Fibroblast of mammary gland (primary cell): ENCODE measurements around the gene TREML2.

Experiments used
- DNase-seq: peaks from one replicate; pipeline ENCODE4 v3.0.0-alpha.2; 2010; ENCODE audit warnings: low read depth
- H3K4me3 ChIP-seq: 2 replicates; pipeline ENCODE4 v1.5.1; 2011; ENCODE audit warnings: low read depth, mild to moderate bottlenecking, low read length, moderate library complexity; ENCODE audit not compliant: control insufficient read depth
- TF ChIP-seq, protein P1 (sequence below): conservative IDR thresholded peaks from 2 replicates; pipeline ENCODE4 v1.5.1; 2011; ENCODE audit warnings: low read depth, low read length, inconsistent platforms; ENCODE audit not compliant: control insufficient read depth, insufficient read depth

The TREML2 gene

DNA sequence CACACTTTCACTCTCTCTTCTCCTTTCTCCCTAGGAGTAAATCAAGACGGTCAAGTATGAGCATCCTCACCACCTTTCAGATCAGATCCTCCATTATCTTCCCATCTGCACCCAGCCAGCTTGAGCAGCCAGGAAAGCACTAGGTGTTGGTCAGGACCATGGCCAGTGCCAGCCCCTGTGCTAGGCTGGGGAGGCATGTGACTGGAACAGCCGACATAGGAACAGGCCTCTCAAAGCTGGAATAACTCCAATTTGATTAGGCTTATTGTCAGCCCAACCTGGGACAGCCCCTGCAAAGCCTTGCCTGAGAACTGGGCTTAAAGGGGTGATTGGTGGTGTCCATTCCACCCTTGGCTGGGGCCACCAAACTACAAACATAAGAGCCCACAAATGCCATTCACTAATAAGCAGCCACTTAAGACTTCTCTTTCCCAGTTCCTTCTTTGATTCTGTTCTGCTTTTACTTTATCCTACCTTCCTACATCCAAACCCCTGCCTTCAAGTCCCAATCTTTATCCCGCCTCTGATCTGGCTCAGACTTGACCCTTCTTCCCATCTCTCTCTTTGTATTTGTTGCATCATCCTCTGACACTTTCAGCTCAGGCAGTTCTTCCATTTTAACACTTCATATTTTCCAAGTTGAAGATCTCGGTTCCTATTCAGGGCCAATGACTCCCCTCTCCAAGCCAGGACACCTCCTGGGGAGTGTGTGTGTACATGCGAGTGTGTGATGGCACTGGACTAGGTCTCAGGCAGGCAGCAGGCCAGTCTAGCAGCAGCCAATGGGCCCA lies 33.6 kb downstream of the TREML2 start:
- TF ChIP-seq, protein P1, sequence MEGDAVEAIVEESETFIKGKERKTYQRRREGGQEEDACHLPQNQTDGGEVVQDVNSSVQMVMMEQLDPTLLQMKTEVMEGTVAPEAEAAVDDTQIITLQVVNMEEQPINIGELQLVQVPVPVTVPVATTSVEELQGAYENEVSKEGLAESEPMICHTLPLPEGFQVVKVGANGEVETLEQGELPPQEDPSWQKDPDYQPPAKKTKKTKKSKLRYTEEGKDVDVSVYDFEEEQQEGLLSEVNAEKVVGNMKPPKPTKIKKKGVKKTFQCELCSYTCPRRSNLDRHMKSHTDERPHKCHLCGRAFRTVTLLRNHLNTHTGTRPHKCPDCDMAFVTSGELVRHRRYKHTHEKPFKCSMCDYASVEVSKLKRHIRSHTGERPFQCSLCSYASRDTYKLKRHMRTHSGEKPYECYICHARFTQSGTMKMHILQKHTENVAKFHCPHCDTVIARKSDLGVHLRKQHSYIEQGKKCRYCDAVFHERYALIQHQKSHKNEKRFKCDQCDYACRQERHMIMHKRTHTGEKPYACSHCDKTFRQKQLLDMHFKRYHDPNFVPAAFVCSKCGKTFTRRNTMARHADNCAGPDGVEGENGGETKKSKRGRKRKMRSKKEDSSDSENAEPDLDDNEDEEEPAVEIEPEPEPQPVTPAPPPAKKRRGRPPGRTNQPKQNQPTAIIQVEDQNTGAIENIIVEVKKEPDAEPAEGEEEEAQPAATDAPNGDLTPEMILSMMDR = no peak
- peak; percentile 16 for DNase-seq
- H3K4me3 ChIP-seq = no peak overlapping the region

DNA sequence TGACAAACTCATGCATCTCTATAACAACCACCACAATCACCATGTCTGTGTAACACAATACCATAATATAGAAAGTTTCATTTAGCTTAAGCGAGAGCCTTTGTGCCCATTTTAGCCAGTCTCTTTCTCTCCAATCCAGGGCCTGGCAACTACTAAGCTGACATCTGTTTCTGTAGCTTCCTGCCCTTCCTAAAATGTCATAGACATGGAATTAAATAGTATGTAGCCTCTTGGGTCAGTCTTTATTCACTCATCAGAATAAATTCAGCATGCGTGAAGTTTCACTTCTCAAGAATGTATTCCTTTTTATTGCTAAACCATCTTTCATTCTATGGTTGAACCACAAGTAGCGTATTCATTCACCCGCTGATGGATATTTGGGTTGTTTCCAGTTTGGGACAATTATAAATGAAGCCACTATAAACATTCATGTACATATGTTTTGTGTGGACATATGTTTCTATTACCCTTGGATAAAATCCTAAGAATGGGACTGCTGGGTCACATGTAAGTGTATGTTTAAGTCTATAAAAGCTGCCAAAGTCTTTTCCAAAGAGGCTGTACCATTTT lies 36.3 kb downstream of the TREML2 start:
- no peak for DNase-seq
- TF ChIP-seq, protein P1 = no peak
- H3K4me3 ChIP-seq = no peak overlapping the region

- TF ChIP-seq, protein P1 = no peak
- no peak overlapping the region for H3K4me3 ChIP-seq
- no peak for DNase-seq
These were observed 37.6 kb downstream of the TREML2 start for GRCh38 chr6:41163419-41163717.

GRCh38 chr6:41162687-41163418 lies 38.1 kb downstream of the TREML2 start, which contains the start of gene TREM2:
Gene TREM2, minus strand, starts transcription at chr6:41163116. Its CDS starts 34 bp downstream, at chr6:41163082.
- no peak for DNase-seq
- no peak within 1 kb of the TSS for H3K4me3 ChIP-seq
- TF ChIP-seq, protein P1 = no peak

- no peak overlapping the region for H3K4me3 ChIP-seq
- TF ChIP-seq, protein P1 = no peak
These were observed 38.9 kb downstream of the TREML2 start for GRCh38 chr6:41161851-41162552.

DNA sequence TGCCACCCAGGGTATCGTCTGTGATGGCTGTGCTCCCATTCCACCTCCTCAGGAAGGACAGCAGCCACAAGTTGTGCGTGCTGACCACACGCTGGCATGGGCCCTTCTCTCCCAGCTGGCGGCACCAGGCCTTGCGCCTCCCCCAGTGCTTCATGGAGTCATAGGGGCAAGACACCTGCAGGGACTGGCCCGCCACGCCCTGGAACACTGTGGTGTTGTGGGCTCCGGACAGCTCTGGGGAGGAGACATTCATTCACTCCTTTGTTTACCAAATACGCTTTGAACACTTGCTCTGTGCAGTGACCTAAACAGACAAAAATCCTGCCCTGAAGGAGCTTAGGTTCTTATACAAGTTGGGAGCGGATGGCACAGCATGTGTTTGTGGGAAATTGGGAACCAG lies 39.6 kb downstream of the TREML2 start:
- no peak for DNase-seq
- no peak overlapping the region for H3K4me3 ChIP-seq
- TF ChIP-seq, protein P1 = no peak

More at GRCh38 chr6:41161851-41162552, 38.9 kb downstream of the TREML2 start:
- DNase-seq = no peak
